Body of pancreas (tissue), 4 donors: Measurements from ENCODE around the gene TPSAB1.

Experiments
- CTCF ChIP-seq, 7 experiments: fragments of 450-650 bp in 4 of 7; fragments of 200-600 bp in 3 of 7; sonication (generic) in 3 of 7; IDR thresholded peaks; one replicate each; pipeline ENCODE4 v1.5.1; 2016 to 2019; ENCODE audit warnings: antibody characterized with exemption in 7 of 7
- POLR2A ChIP-seq, 3 donors: fragments of 450-650 bp; IDR thresholded peaks; one replicate each; pipeline ENCODE4 v1.6.1; 2016; ENCODE audit warnings: antibody characterized with exemption in 3 of 3, mild to moderate bottlenecking in 2 of 3

- TF ChIP-seq CTCF (IDR thresholded peaks at IDR 0.05) (no peak), POLR2A (IDR thresholded peaks at IDR 0.05) (no peak)
These were observed 38.0 kb downstream of the TPSAB1 start for GRCh38 chr16:1278477-1278876.
